ENCODE results near the gene MYO1E.

The MYO1E gene

DNA sequence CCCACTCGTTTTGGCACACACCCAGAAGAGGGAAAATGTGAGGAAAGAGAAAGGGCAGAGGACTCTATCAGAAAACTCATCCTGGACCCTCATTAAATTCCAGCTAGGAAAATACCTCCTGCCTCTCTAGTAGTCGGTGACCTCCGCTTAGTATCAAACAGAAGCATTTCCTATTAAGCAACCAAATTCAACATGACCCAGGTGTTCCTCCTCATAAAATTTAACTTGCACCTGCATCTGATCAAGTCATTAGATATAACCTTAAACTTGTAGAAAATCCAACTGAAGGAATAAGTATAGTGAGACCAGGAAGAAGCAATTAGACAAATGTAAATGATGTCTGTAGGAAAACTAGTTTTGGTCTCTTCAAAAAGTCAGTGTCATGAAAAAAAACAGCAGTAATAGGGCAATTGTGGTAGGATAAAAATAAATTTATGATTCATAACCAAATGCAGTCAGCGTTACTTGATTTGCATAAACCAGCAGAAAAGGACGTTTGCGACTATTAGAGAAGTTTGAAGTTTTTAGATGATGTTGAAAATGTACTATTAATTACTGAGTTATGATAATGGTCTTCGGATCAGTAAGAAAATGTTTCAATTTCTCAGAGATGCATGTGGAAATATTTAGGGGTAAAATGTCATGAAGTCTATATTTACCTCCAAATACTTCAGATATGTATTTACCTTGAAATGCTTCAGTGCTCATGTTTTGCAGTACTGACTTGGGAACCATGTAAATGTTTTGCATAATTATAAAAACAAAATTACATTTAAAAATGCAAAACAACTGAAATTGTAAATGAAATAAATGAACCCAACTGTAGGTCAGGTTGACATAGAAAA, 121.4 kb downstream of the MYO1E start:
- Histone ChIP-seq H3K27me3 (replicated peaks in 2 of 5; ENCODE audit: control insufficient read depth in 4 of 5, insufficient read depth in 5 of 5, low read length in 4 of 5) (no peaks in the 10 kb centered on the region), H3K27ac (ENCODE audit: insufficient read depth in 1 of 2, low read depth in 1 of 2, low read length in 2 of 2, poor library complexity in 1 of 2, severe bottlenecking in 2 of 2) (no peak overlapping the region), H3K36me3 (ENCODE audit: control insufficient read depth in 4 of 4, insufficient read depth in 4 of 4, low read length in 3 of 4) (peaks cover 0 to 2% (median 0%) of the 10 kb centered on the region in 4 experiments), H3K4me3 (ENCODE audit: control insufficient read depth in 1 of 7, extremely low read depth in 1 of 7, insufficient read depth in 4 of 7, low read depth in 2 of 7, low read length in 6 of 7) (no peak overlapping the region), H3K4me1 (ENCODE audit: control extremely low read depth in 1 of 4, control insufficient read depth in 4 of 4, insufficient read depth in 4 of 4, low read length in 3 of 4) (peaks cover 0 to 4% (median 0%) of the 10 kb centered on the region in 4 experiments), H3K9me3 (ENCODE audit: control extremely low read depth in 1 of 5, control insufficient read depth in 4 of 5, insufficient read depth in 2 of 5, low read depth in 1 of 5, low read length in 4 of 5) (no peaks in the 10 kb centered on the region)
- ChIA-PET POLR2A (no interaction called here), CTCF (interaction anchor here (0.8 to 1.2 kb wide), 2 partner anchors 49 to 244 kb away, joined by 3 read pairs; no protein-coding TSS in a partner anchor)
- no peak for DNase-seq
- WGBS (ENCODE audit: insufficient coverage) = 83% methylated on average over 6 of the region's 7 CpGs

DNA sequence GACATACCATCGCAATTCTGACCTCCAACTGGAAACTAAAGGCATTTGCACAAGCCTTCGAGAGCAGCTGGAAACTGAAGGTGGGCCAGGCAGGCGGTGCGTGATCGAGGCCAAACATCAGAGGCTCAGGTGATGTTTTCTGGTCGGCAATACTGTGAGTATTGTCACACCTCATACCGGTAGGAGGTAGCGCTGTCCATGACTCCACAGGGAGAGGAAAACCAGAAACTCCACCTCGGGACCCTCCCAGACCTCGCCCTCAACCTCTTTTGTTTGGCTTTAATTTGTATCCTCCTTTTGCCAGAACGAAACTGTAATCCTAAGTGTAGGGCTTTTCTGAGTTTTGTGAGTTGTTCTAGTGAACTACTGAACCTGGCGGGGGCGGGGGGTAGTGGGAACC, 122.4 kb downstream of the MYO1E start:
- Histone ChIP-seq H3K36me3 (ENCODE audit: control insufficient read depth in 4 of 4, insufficient read depth in 4 of 4, low read length in 3 of 4) (no peaks in the 10 kb centered on the region), H3K4me1 (ENCODE audit: control extremely low read depth in 1 of 4, control insufficient read depth in 4 of 4, insufficient read depth in 4 of 4, low read length in 3 of 4) (peaks cover 0 to 4% (median 0%) of the 10 kb centered on the region in 4 experiments), H3K27me3 (replicated peaks in 2 of 5; ENCODE audit: control insufficient read depth in 4 of 5, insufficient read depth in 5 of 5, low read length in 4 of 5) (no peaks in the 10 kb centered on the region), H3K27ac (ENCODE audit: insufficient read depth in 1 of 2, low read depth in 1 of 2, low read length in 2 of 2, poor library complexity in 1 of 2, severe bottlenecking in 2 of 2) (no peak overlapping the region), H3K9me3 (ENCODE audit: control extremely low read depth in 1 of 5, control insufficient read depth in 4 of 5, insufficient read depth in 2 of 5, low read depth in 1 of 5, low read length in 4 of 5) (no peaks in the 10 kb centered on the region), H3K4me3 (ENCODE audit: control insufficient read depth in 1 of 7, extremely low read depth in 1 of 7, insufficient read depth in 4 of 7, low read depth in 2 of 7, low read length in 6 of 7) (no peak overlapping the region)
- DNase-seq = no peak
- ChIA-PET POLR2A (no interaction called here), CTCF (interaction anchor here (0.8 to 1.2 kb wide), 2 partner anchors 50 to 245 kb away, joined by 3 read pairs; no protein-coding TSS in a partner anchor)
- 95% methylated on average over 13 of the region's 13 CpGs for WGBS (ENCODE audit: insufficient coverage)

DNA sequence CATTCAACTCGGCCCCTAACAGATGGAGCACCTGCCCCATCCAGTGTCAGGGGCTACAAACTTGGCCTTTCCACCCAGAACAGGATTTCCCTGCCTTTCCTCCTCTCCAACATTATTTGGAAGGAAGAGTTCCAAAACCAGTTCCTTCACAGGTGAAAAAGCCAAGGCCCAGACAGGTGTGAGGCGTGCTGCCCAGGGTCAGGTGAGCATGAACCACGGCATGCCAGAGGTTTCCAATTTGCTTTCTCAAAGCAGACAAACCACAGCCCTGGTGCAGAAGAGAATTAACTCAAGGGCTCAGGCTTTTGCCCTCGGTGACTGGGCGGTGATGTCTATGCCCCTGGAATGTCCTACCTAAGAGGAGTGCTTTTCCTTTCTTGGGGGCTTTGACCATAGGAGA, 122.9 kb downstream of the MYO1E start:
- CTCF ChIA-PET = no interaction called here
- H3K27ac ChIP-seq (ENCODE audit: insufficient read depth in 1 of 2, low read depth in 1 of 2, low read length in 2 of 2, poor library complexity in 1 of 2, severe bottlenecking in 2 of 2) = no peak overlapping the region

DNA sequence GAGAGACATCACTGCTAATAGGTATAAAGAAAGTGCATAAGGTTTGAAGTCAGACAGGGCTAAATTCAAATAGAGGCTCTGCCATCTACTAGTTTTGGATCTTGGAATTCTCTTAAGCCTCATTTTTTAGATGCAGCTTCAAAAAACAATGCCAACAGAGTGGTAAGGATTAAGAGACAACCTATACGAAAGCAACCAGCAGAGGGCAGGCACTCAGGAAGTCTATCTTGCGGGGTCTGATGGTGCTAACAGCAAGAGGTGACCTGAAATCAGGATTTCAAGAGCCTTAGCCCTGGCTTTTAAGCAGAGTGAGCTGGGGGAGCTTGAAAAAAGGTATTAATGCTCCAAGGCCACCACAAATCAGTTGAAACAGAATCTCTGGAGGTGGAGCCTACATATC, 125.3 kb downstream of the MYO1E start:
- peaks cover 0 to 4% (median 0%) of the 10 kb centered on the region in 4 experiments for H3K4me1 ChIP-seq (ENCODE audit: control extremely low read depth in 1 of 4, control insufficient read depth in 4 of 4, insufficient read depth in 4 of 4, low read length in 3 of 4)
- no peak overlapping the region for H3K27ac ChIP-seq (ENCODE audit: insufficient read depth in 1 of 2, low read depth in 1 of 2, low read length in 2 of 2, poor library complexity in 1 of 2, severe bottlenecking in 2 of 2)
- ChIA-PET CTCF (interaction anchor here (0.8 to 4.8 kb wide), 27 partner anchors 9 to 285 kb away, joined by 3 to 43 read pairs (median 4); no protein-coding TSS in a partner anchor), POLR2A (no interaction called here)
- H3K36me3 ChIP-seq (ENCODE audit: control insufficient read depth in 4 of 4, insufficient read depth in 4 of 4, low read length in 3 of 4) = no peaks in the 10 kb centered on the region
- 0% methylated on average over 2 of the region's 2 CpGs for WGBS (ENCODE audit: insufficient coverage)
- H3K4me3 ChIP-seq (ENCODE audit: control insufficient read depth in 1 of 7, extremely low read depth in 1 of 7, insufficient read depth in 4 of 7, low read depth in 2 of 7, low read length in 6 of 7) = no peak overlapping the region
- no peaks in the 10 kb centered on the region for H3K27me3 ChIP-seq (replicated peaks in 2 of 5; ENCODE audit: control insufficient read depth in 4 of 5, insufficient read depth in 5 of 5, low read length in 4 of 5)
- peak; percentile 77 to 88 (median 84) for DNase-seq
- no peaks in the 10 kb centered on the region for H3K9me3 ChIP-seq (ENCODE audit: control extremely low read depth in 1 of 5, control insufficient read depth in 4 of 5, insufficient read depth in 2 of 5, low read depth in 1 of 5, low read length in 4 of 5)

More for the DNA sequence above, 122.9 kb downstream of the MYO1E start:
- WGBS (ENCODE audit: insufficient coverage) = 100% methylated on average over 5 of the region's 5 CpGs
- Histone ChIP-seq H3K4me3 (ENCODE audit: control insufficient read depth in 1 of 7, extremely low read depth in 1 of 7, insufficient read depth in 4 of 7, low read depth in 2 of 7, low read length in 6 of 7) (no peak overlapping the region), H3K9me3 (ENCODE audit: control extremely low read depth in 1 of 5, control insufficient read depth in 4 of 5, insufficient read depth in 2 of 5, low read depth in 1 of 5, low read length in 4 of 5) (no peaks in the 10 kb centered on the region), H3K27me3 (replicated peaks in 2 of 5; ENCODE audit: control insufficient read depth in 4 of 5, insufficient read depth in 5 of 5, low read length in 4 of 5) (no peaks in the 10 kb centered on the region), H3K4me1 (ENCODE audit: control extremely low read depth in 1 of 4, control insufficient read depth in 4 of 4, insufficient read depth in 4 of 4, low read length in 3 of 4) (peaks cover 0 to 4% (median 0%) of the 10 kb centered on the region in 4 experiments), H3K36me3 (ENCODE audit: control insufficient read depth in 4 of 4, insufficient read depth in 4 of 4, low read length in 3 of 4) (no peaks in the 10 kb centered on the region)
- POLR2A ChIA-PET = no interaction called here
- no peak for DNase-seq

DNA sequence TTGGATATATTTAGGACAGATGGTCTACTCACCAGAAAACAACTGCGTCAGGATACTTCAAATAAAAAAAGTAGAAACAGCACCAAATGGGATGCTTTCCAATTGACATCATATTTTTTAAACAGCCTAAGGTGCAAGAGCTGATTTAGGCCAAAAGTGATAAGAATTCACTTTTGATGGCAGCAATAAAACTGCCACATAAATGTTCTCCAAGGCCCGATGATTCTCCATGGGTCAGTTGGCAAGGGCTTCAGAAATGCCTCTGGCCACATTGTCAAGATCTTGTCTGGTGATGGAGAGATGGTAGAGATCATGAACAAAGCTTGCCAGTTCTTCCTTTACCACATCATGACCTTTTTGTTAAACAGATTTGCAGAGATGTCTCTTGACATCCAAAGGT, 127.1 kb downstream of the MYO1E start:
- POLR2A ChIA-PET = no interaction called here

DNA sequence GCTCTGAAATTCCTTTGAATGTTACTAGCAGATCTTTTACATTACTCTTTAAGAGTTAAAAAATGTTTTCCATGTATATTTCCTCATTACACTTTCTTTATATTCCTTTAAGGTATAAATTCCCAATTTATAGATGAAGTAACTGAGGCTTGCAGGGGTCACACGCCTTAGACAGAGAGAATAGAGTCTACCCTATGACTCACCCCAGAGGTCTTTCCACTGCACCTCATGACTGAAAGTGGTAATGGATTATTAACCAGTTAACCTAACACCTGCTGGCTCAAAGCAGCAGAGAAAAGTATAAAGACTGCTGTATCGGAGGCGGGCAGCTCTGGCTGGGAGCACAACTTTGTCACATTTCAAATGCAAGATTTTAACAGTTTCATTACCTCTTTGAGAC, 128.3 kb downstream of the MYO1E start:
- Histone ChIP-seq H3K4me3 (ENCODE audit: control insufficient read depth in 1 of 7, extremely low read depth in 1 of 7, insufficient read depth in 4 of 7, low read depth in 2 of 7, low read length in 6 of 7) (no peak overlapping the region), H3K4me1 (ENCODE audit: control extremely low read depth in 1 of 4, control insufficient read depth in 4 of 4, insufficient read depth in 4 of 4, low read length in 3 of 4) (peaks cover 0 to 4% (median 0%) of the 10 kb centered on the region in 4 experiments), H3K27ac (ENCODE audit: insufficient read depth in 1 of 2, low read depth in 1 of 2, low read length in 2 of 2, poor library complexity in 1 of 2, severe bottlenecking in 2 of 2) (no peak overlapping the region), H3K27me3 (replicated peaks in 2 of 5; ENCODE audit: control insufficient read depth in 4 of 5, insufficient read depth in 5 of 5, low read length in 4 of 5) (no peaks in the 10 kb centered on the region), H3K36me3 (ENCODE audit: control insufficient read depth in 4 of 4, insufficient read depth in 4 of 4, low read length in 3 of 4) (no peaks in the 10 kb centered on the region), H3K9me3 (ENCODE audit: control extremely low read depth in 1 of 5, control insufficient read depth in 4 of 5, insufficient read depth in 2 of 5, low read depth in 1 of 5, low read length in 4 of 5) (no peaks in the 10 kb centered on the region)
- ChIA-PET CTCF (interaction anchor here (1.5 kb wide), 1 partner anchor 284 kb away, joined by 4 read pairs; no protein-coding TSS in a partner anchor), POLR2A (no interaction called here)
- WGBS (ENCODE audit: insufficient coverage) = 100% methylated on average over 2 of the region's 3 CpGs
- DNase-seq = no peak

More for the DNA sequence above, 127.1 kb downstream of the MYO1E start:
- no peaks in the 10 kb centered on the region for H3K27me3 ChIP-seq (replicated peaks in 2 of 5; ENCODE audit: control insufficient read depth in 4 of 5, insufficient read depth in 5 of 5, low read length in 4 of 5)
- no peak overlapping the region for H3K4me3 ChIP-seq (ENCODE audit: control insufficient read depth in 1 of 7, extremely low read depth in 1 of 7, insufficient read depth in 4 of 7, low read depth in 2 of 7, low read length in 6 of 7)
- CTCF ChIA-PET = interaction anchor here (1.0 to 4.8 kb wide), 6 partner anchors 11 to 284 kb away, joined by 3 to 43 read pairs (median 14); no protein-coding TSS in a partner anchor
- 100% methylated on average over 1 of the region's 2 CpGs for WGBS (ENCODE audit: insufficient coverage)
- peaks cover 0 to 4% (median 0%) of the 10 kb centered on the region in 4 experiments for H3K4me1 ChIP-seq (ENCODE audit: control extremely low read depth in 1 of 4, control insufficient read depth in 4 of 4, insufficient read depth in 4 of 4, low read length in 3 of 4)
- H3K9me3 ChIP-seq (ENCODE audit: control extremely low read depth in 1 of 5, control insufficient read depth in 4 of 5, insufficient read depth in 2 of 5, low read depth in 1 of 5, low read length in 4 of 5) = no peaks in the 10 kb centered on the region
- no peaks in the 10 kb centered on the region for H3K36me3 ChIP-seq (ENCODE audit: control insufficient read depth in 4 of 4, insufficient read depth in 4 of 4, low read length in 3 of 4)
- H3K27ac ChIP-seq (ENCODE audit: insufficient read depth in 1 of 2, low read depth in 1 of 2, low read length in 2 of 2, poor library complexity in 1 of 2, severe bottlenecking in 2 of 2) = no peak overlapping the region
- DNase-seq = no peak

DNA sequence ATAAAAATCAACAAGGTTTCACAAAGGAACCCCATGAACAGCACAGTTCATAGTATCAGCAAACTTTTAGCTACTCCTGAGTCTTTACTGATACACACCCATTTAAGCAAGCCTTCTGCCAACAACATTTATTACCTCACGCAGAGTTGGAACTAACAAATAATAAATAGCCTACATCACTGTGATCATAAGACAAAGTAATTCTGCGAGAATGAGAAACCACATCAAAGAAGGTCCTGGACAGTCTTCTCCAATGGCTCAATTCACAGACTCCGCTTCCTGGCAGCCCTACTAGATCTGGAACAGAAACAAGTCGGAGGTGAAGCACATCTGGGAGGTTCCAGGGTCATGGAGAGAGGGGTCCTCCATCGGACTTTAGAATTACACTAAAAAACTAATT, 129.0 kb downstream of the MYO1E start:
- 96% methylated on average over 3 of the region's 5 CpGs for WGBS (ENCODE audit: insufficient coverage)
- no peak overlapping the region for H3K27ac ChIP-seq (ENCODE audit: insufficient read depth in 1 of 2, low read depth in 1 of 2, low read length in 2 of 2, poor library complexity in 1 of 2, severe bottlenecking in 2 of 2)
- H3K4me3 ChIP-seq (ENCODE audit: control insufficient read depth in 1 of 7, extremely low read depth in 1 of 7, insufficient read depth in 4 of 7, low read depth in 2 of 7, low read length in 6 of 7) = no peak overlapping the region
- no peaks in the 10 kb centered on the region for H3K9me3 ChIP-seq (ENCODE audit: control extremely low read depth in 1 of 5, control insufficient read depth in 4 of 5, insufficient read depth in 2 of 5, low read depth in 1 of 5, low read length in 4 of 5)
- no peak for DNase-seq
- H3K4me1 ChIP-seq (ENCODE audit: control extremely low read depth in 1 of 4, control insufficient read depth in 4 of 4, insufficient read depth in 4 of 4, low read length in 3 of 4) = peaks cover 0 to 4% (median 0%) of the 10 kb centered on the region in 4 experiments
- CTCF ChIA-PET = interaction anchor here (0.8 to 1.5 kb wide), 2 partner anchors 251 to 285 kb away, joined by 3 to 4 read pairs; no protein-coding TSS in a partner anchor
- H3K36me3 ChIP-seq (ENCODE audit: control insufficient read depth in 4 of 4, insufficient read depth in 4 of 4, low read length in 3 of 4) = no peaks in the 10 kb centered on the region
- H3K27me3 ChIP-seq (replicated peaks in 2 of 5; ENCODE audit: control insufficient read depth in 4 of 5, insufficient read depth in 5 of 5, low read length in 4 of 5) = no peaks in the 10 kb centered on the region
- POLR2A ChIA-PET = no interaction called here
